GM19463 (cell line): Measurements from ENCODE around the gene NPLOC4.
"Not testable (repeated sequence)": the region's sequence is repeated elsewhere in the genome, so short reads cannot be mapped to it uniquely, and the experiment has no call there.

Experiments
- ATAC-seq: cut with Tn5 transposase; IDR thresholded peaks from one replicate; pipeline ENCODE4 v1.9.1; 2021; ENCODE audit warnings: mild to moderate bottlenecking, moderate library complexity; ENCODE audit not compliant: unreplicated experiment

Gene NPLOC4

DNA sequence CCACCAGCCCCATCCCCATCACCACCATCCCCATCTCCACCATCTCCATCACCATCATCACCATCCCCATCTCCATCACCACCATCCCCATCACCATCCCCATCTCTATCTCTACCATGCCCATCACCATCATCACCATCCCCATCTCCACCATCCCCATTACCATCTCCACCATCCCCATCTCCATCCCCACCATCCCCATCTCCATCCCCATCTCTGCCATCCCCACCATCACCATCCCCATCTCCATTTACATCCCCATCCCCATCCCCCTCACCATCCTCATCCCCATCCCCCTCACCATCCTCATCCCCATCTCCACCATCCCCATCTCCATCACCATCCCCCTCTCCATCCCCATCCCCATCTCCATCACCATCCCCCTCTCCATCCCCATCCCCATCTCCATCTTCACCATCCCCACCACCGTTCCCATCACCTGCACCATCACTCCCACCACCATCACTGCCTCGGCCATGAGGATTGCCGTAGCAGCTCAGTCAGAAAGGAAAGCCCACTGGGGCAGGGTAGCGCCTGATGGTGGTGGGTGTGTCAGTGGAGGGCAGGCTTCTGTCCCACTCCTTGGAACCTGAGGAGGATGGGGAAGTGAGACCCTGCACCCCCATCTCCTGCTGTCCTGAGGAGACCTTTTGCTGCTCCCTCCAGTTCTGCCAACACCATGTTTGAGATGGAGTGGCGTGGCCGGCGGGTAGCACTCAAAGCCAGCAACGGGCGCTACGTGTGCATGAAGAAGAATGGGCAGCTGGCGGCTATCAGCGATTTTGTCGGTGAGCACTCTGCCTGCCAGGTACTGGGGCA lies 101.2 kb downstream of the NPLOC4 start:
- no peak for ATAC-seq

DNA sequence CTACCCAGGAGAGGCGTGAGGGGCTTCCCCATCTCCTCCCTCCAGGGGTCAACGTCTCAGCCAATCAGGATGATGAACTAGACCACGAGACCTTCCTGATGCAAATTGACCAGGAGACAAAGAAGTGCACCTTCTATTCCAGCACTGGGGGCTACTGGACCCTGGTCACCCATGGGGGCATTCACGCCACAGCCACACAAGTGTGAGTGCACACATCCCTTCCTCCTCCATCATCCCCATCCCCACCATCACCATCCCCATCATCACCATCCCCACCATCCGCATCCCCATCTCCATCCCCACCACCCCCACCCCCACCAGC lies 101.9 kb downstream of the NPLOC4 start:
- no peak for ATAC-seq

DNA sequence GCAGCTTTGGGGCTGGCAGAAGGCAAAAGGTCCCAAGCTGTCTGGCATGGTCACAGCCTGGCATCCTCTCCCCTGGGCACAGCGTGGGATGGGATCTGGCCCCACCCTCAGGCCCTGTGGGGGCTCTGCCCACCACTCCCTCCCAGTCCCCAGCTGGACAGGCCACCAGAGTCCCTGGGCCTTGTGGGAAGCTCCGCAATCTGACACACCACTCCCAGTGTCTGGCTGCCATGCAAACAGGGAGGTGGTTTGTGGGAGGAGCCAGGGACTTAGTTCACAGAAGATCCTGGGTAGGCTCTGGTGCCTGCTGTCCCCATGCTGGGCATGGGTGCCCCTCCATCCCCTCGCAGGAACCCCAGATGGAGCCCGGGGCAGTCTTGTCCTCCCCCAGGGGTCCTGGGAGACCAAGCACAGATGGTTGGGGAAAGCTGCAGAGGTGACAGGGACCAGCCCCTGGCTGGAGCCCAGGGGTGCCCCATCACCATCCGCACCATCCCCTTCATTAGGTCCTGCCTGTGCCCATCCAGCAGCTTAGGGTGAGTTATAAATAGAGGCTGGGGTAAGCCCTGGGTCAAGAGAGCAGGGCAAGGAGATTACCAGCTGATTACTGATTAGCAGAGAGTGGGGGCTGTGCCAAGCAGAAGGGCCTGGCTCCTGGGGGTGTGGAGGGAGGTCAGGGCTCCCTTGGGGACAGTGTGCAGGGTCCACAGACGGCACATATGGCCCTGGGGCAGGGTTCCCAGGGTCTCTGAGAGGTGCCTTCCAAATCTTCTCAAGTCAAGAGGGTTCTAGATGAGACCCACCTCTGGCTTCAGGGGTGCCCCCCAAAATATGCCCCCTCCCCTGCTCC lies 102.5 kb downstream of the NPLOC4 start:
- ATAC-seq, result no peak

DNA sequence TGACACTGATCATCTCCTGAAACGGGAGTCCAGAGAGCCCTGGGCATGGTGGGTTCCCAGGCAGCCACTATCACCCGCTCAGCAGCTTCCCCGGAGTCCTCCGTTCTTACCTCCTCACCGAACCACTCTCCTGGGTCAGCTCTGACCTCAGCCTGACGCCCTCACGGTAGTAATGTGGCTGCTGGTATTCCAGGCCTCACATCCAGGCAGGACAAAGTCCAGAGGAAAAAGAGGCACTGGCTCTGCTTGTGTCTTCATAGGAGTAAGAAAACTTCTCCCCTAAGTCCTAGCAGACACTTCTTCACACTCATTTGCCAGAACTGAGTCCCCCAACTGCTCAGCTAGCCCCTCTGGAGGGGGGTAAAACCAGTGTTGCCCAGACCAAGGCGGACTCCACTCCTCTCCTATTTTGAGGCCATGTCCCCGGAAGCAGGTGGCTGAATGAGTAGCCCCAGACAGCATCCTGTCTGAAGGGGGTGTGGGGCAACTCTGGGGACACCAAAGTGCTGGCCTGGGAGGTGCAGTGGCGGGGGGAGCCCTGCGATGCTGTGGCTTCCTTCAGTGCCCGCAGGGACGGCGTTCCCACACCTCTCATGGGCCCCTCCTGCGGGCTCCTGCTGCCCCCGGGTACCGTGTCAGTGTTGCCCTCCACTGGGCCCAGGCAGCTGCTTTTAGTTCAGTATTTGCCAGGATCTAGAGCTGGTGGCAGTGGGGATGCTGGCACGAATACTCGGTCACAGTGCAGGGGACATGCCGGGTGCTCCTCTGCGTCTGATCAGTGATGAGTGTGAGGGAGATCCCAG lies 103.4 kb downstream of the NPLOC4 start:
- ATAC-seq, result no peak

DNA sequence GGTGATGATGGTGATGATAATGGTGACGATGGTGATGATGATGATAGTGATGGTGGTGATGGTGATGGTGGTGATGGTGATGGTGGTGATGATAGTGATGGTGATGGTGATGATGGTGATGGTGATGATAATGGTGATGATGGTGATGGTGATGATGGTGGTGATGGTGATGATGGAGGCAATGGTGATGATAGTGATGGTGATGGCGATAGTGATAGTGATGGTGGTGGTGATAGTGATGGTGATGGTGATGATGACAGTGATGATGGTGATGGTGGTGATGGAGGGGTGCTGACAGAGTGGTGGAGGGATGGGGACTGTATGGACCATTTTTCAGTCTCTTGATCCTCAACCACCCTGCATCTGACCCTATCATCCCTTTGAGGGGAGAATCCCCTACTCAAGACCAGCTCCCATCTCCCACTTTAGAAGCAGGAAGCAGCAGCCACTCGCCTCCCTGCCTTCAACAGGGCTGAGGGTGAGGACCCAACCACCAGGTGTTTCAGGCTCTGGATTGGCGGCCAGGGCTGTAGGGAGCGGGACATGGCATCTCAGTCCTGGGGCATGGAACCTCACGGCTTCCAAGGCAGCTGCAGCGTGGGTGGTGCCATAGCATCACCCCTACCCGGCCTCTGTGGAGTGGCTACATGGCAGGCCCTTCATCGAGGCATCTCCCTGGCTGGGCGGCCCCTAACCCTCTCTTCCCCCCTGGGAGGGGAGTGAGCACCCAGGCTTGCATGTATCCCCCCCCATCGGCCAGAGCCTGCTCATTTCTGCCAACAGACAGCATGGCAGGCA lies 104.2 kb downstream of the NPLOC4 start:
- ATAC-seq, result no peak

DNA sequence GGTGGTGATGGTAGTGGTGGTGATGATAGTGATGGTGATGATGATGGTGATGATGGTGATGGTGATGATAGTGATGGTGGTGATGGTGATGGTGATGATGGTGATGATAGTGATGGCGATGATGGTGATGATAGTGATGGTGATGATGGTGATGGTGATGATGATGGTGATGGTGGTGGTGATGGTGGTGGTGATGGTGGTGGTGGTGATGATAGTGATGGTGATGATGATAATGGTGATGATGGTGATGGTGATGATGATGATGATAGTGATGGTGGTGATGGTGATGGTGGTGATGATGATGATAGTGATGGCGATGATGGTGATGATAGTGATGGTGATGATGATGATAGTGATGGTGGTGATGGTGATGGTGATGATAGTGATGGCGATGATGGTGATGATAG lies 104.9 kb downstream of the NPLOC4 start:
- ATAC-seq, result not testable (repeated sequence)

DNA sequence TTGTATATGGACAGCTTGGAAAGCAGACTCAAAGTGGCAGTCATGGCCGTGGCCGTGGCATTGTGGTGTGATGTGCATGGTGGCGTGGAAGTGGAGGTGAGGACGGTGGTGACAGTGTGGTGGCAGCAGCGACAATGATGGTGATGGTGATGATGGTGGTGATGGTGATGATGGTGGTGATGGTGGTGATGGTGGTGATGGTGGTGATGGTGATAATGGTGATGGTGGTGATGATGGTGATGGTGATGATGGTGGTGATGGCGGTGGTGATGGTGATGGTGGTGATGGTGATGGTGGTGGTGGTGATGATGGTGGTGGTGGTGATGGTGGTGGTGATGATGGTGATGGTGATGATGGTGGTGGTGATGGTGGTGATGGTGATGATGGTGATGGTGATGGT lies 105.9 kb downstream of the NPLOC4 start:
- ATAC-seq, result not testable (repeated sequence)

DNA sequence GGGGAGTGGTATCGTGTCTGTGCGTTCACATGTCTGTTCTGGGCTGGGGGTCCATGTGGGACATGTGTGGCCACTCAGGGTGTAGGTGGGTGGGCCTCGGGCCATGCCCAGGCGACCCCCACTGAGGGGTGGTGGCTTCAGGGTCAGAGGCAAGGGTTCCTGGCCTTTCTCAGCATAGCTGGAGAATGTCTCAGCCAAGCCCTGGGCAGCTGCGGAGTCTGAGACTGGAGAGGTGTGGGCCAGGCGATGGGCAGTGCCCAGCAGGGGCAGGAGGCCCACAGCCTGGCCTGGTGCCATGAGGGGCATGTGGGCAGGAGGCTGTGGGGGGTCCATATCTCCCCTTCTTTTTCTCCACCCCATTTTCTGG lies 107.5 kb downstream of the NPLOC4 start:
- no peak for ATAC-seq

DNA sequence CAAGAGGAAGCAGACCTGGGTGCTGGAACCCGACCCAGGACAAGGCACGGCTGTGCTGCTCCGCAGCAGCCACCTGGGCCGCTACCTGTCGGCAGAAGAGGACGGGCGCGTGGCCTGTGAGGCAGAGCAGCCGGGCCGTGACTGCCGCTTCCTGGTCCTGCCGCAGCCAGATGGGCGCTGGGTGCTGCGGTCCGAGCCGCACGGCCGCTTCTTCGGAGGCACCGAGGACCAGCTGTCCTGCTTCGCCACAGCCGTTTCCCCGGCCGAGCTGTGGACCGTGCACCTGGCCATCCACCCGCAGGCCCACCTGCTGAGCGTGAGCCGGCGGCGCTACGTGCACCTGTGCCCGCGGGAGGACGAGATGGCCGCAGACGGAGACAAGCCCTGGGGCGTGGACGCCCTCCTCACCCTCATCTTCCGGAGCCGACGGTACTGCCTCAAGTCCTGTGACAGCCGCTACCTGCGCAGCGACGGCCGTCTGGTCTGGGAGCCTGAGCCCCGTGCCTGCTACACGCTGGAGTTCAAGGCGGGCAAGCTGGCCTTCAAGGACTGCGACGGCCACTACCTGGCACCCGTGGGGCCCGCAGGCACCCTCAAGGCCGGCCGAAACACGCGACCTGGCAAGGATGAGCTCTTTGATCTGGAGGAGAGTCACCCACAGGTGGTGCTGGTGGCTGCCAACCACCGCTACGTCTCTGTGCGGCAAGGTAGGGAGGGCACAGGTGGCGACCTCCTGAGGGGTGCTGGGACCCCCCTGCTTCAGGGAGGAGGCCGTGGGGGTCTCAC lies 108.1 kb downstream of the NPLOC4 start:
- ATAC-seq, result no peak

DNA sequence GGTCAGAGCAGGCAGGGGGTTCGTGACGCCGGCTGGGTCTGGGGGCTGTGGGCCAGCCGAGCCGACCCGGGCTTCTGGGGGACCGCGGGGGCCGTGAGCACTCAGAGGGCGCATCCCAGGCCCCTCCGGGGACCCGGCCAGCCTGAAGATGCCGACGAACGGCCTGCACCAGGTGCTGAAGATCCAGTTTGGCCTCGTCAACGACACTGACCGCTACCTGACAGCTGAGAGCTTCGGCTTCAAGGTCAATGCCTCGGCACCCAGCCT lies 108.6 kb downstream of the NPLOC4 start:
- no peak for ATAC-seq

DNA sequence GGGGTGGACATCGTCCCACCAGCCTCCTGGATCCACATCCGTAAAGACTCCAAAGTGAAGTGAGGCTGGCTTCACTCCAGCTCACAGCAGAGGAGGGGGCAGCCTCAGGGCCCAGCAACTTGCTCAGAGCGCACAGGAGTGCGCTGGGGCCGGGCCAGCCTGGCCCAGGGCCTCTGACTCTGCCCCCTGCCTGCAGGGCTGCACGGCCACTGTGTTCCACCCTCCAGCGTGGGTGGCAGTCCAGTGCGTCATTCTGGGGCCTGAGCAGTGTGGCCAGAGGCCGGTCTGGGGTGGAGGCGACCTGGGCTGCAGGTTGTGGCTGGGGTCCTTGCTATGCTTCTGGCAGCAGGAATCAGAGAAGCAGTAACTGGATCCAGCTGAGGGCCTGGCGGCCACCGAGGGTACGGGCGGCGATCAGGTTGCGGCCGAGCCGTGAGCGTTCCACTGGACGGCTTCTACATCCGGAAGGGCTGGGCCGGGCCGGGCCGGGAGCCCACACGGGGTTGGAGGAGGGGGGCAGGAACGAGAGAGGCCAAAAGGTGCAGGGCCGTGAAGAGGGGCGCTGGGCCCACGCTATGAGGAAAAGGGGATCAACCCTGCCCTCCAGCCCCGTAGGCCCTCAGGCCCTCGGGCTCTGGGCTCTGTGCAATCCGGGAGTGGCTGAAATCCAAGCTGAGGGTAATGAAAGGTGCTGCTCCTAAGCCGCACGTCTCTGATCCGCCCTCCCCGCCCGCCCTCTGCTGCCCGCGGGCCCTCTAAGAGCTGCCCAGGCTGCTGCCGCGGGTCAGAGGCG lies 109.1 kb downstream of the NPLOC4 start, which contains the start of gene FSCN2:
Gene FSCN2 (plus strand): TSS at position 787 of the 793 bp plus-strand sequence. CDS start 155 bp downstream, outside the sequence.
- ATAC-seq, result no peak

DNA sequence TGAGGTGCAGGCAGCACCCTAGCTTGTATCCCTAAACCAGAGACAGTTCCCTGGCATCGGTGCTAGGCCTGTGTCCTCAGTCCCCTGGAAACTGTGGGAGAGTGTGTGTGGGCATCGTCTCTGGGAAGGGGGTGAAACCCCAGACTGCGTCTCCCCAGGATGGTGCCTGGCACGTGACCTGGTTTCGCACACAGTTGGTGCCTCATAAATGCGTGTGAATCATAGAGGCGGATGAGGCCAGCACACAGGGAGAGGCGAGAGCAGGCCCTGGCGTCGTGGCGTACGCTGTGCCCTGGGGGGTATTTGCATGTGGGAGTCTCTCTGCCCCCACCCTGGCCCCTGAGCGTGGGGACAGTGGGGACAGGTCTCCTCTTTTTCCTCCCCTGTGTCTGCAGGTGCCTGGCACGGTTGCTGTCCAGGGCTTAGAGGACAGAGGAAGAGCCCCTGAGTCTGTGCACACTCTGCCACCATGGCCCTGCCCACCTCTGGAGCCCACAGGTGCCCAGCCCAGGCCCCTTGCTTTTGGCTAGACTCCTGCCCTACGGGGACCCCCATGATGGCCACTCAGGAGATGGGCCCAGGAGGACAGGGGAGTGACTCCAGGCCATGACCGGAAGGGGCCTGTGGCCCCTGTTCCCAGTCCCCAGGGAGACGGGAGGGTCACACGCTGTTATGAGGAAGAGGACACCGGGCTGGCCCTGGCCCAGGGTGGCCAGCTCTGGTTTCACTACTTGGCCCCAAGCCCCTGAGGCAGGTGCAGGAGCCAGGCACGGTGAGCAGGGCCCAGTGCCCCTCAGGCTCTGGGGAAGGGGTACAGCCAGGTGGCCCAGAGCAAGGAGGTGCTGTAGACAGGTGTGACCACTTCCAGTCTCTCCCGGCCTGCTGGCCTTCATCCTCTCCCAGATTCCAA lies 110.0 kb downstream of the NPLOC4 start:
- ATAC-seq, result no peak

DNA sequence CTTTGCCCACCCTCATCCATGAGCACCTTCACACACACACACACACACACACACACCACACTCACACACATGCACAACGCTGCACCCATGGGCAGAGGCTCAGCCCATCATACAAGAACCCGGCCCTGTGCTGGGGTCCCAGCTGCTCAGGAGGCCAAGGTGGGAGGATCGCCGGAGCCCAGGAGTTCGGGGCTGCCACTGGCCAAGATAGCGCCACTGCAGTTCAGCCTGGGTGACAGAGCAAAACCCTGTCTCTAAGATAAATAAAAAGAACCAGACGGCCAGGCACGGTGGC lies 112.1 kb downstream of the NPLOC4 start:
- ATAC-seq, result no peak

DNA sequence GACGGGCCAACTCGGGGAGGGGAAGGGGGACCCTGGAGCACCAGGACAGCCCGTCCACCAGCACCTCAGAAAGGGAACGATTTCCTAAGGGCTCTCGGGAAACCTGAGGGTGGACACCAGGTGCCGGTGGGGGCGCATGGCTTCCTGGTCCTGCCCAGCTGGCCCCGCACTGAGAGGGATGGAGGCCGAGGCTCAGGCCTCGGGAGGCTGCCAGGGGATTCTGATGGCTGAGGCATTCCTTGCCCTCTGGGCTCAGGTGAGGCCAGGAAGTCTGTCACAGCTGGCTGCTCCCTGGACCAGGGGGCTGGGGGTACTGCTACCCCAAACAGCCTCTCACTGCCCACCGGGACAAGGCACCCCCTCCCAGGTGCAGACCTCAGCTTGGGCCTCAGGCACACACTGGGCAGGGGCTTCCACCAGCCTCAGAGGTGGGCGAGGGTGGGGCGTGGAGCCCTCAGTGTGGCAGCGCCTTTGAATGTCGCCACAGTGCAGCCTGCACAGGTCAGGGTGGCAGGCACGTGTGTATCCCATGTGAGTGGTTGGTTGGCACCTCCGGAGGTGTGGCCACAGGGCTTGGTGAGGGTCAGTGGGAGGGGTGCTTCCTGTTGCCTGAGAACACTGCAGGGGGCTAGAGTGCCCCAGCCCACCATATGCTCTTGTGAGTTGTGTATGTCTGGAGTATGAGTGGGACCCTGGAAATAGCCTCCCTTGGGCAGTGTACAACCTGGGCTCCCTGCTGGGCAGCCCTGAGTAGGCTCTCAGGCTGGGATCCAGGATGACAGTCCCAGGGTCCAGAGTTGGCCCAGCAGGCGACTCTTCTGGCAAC lies 112.7 kb downstream of the NPLOC4 start:
- no peak for ATAC-seq

DNA sequence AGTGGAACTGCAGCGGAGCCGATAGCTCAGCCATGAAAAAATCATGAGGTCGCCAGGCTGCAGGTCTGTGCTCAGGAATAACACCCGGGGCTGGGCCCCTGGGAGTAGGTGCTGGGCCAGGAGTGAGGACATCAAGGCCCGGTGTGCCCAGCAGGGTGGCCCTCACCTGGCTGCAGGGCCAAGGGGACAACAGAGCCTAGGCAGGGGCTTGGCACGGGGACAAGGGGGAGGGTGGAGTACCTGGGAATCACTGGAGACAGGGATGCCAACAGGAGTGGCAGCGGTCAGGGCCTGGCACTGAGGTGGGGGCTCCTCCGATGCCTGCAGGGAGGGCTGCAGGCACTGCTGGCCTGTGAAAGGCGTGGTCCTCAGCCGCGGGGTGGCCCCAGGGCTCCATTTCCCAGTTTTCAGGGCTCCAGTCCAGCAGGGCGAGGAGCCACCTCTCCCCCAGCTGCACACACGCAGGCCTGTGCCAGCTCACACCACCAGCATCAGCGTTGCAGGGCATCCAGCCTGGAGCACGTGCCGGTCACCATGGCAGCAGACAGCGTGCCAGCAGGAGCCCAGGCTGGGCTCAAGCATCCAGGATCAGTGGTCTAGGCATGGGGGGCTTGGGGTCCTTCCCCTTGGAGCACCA lies 113.4 kb downstream of the NPLOC4 start:
- ATAC-seq, result no peak

DNA sequence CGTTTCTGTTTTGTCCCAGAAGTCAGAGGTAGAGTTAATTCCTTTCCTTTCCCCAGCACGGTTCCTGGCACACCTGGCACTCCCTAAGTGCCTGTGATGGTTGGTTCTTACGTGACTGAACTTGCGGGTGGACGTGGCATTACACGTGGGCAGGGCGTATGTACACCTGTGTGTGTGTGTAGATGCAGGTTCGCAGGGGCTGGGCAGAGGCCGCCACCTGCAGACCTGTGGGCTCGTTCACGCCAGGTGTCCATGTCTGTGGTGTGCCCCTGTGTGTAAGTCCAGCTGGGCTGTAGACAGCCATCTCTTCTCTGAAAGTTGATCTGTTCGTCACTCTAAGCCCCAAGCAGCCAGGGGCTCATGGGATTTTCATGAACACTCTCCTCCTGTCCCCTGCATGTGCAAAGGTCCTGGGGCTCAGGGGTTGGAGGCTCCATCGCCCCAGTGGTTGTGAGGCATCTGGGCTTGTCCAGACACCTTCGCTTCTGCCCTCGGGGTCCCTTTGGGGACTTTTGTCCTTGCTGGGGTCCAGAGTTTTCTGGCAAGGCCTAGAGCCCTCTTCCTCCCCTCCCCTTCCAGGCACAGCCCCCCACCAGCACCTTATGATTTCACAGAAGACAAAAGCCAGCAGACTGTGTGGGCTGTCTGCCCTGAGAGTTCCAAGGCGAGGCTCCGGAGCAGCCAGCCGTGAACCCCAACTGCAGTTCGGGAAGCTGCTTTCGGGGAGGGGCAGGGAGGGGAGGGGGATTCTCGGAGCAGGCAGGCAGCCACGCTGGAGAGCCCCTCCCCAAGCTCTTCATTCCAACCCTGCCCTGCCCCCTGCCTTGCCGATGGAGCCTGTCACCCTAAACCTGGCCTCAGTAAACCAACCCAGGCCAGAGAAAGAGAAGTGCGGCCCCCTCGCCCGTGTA lies 114.2 kb downstream of the NPLOC4 start:
- no peak for ATAC-seq
